ENCODE data around the gene ALPI. TPM values are rescaled to one million over a fixed set of nuclear protein-coding genes. Genes with fewer than 3 reads are reported as not detected.
"Not testable (repeated sequence)": the region's sequence is repeated elsewhere in the genome, so short reads cannot be mapped to it uniquely, and the experiment has no call there.

The ALPI gene
- total RNA-seq, 1 donor from 2014 or later: not detected

- ATAC-seq: not testable (repeated sequence)
Measured at GRCh38 chr2:232443047-232443446, 12.9 kb upstream of the ALPI start.

- ATAC-seq: not testable (repeated sequence)
Measured at GRCh38 chr2:232443669-232444408, 12.1 kb upstream of the ALPI start.

DNA sequence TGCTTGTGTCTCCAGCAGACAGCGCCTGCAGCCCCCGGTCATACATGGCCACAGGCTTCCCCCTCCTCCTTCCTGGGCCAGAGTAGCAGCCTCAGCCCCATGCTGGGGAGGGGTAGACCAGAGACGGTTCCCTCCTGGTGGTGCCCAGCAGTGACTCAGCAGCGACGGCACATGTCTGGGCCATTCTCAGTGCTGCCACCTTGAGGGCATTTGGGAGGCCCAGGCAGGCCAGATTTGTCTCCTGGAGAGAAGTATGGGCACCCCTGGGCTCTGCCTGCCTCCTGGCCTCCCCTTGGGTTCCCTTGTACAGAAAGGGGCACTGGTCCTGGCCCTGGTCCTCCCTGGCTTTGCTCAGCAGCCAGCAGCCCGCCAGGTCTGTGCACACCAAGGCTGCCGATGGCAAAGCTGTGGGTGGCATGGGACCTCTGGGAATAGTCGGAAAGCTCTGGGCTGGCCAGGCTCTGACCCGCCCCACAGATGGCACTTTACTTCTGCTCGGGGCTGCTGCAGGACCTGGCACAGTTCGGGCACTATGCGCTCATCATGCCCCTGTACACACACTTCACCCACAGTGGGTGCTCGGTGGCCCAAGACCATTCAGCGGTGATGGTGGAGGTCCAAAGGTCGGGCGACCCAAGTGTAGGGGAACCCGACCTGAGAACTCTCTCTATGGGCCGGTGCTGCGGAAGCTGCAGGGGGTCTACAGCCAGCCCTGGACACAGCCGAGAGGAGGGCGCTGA, 11.4 kb upstream of the ALPI start:
- peak; percentile 54 for ATAC-seq

DNA sequence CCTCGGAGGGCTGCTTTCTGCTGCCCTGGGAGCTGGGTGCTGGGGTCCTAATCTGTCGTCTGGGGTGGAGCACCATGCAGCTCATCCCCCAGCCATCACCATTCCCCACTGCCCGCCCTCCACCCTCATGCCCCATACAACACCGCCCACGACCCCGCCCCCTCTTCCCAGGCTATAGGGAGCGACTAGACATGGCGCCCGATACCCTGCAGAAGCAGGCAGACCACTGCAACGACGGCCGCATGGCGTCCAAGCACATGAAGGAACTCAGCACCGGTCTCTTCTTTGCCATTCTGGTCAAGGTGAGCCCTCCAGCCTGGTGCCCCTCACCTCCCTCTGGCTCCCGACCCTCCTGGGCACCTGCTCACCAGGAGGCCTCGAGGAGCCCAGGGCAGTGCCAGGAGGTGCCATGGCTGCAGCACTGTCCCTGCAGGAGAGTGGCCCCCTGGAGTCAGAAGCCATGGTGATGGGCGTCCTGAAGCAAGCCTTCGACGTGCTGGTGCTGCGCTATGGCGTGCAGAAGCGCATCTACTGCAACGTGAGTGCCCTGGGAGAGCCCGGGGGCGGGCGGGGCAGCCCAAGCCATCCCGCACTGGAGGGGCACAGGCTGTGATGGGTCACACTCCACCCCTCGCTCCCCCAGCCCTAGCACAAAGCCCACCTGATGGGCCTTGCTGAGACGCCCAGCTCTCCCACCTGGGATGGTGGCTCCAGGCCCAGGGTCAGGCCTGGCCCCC, 10.6 kb upstream of the ALPI start:
- not testable (repeated sequence) for ATAC-seq

DNA sequence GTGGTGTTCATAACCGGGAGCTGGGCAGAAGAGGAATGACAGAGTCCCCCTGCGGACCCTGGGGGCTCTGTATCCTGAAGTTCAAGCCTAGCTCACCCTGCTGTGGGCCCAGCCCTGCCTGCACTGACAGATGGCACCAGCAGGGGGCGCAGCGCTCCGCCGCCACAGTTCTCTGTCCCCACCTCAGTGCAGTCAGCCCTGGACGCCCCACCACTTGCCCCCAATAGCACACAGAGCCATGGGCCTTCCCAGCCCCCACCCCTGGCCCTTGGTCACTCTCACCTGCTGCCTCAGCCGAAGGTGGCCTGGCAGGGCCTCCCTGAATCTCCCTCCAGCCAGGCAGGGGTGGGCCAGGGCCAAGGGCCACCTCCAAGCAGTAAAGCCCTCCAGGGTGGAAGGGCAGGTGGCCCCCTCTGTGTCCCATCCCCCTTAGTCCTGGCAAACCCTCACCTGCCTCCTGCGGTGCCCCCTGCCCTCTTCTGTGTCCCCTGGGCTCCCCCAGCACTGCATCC, 9.6 kb upstream of the ALPI start:
- peak; percentile 28 for ATAC-seq

GRCh38 chr2:232447091-232447620, 8.8 kb upstream of the ALPI start:
- ATAC-seq: no peak

- no peak for ATAC-seq
Measured at GRCh38 chr2:232447638-232448303, 8.2 kb upstream of the ALPI start.

DNA sequence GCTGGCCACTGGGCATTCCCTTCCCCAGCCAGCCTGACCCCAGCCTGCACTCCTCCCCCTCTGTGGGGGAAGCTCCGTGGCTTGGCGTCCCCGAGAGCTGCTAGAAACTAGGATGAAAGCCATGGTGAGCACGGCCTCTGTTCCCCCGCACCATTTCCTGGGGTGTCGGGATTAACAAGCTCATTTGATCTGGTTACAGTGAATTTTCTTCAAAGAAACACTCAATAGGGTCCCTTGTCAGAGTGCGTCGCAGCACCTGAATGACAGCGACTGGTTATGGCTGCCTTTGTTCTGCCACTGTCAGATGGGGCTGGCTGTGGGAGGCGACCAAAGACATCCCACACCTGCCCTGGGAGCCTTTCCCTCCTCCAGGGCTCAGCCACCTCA, 7.7 kb upstream of the ALPI start:
- no peak for ATAC-seq

GRCh38 chr2:232449964-232450363, 6.0 kb upstream of the ALPI start:
- ATAC-seq: no peak

DNA sequence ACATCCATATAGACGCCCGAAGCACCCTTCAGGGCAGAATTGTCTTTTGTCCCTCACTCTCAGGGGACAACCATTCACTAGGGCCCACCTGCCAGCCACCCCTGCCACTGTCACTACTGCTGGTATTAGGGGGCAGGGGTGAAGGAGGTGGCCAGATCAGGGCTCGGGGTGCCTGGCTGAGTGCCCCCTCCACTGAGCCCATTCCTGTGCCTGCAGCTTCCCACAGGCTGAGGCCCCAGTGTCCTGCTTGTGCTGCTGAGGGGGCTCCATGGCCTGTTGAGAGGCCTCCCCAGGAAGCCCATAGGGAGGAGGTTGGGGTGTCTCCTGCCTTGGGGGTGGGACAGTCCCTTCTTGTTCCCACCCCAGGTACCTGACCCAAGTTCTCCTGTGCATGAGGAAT, 4.3 kb upstream of the ALPI start:
- not testable (repeated sequence) for ATAC-seq

DNA sequence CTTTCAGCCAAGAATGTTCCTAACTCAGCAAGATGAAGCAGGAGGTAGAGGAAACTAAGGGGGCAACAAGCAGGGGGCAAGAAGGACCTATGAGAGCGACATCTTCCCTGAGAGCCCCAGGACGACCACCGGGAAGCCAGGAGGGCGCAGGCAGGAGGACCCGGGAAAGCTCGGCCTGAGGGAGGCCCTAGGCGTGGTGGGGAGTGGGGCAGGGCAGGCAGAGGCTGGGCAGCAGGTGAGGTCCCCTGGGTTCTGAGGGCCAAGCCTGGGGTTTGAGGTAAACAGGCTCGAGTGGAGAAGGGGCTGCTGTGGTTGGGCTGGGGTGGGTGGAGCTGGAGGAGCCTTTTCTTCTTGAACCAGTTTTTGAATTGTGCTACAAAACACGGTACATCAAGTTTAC, 1.3 kb upstream of the ALPI start:
- no peak for ATAC-seq

DNA sequence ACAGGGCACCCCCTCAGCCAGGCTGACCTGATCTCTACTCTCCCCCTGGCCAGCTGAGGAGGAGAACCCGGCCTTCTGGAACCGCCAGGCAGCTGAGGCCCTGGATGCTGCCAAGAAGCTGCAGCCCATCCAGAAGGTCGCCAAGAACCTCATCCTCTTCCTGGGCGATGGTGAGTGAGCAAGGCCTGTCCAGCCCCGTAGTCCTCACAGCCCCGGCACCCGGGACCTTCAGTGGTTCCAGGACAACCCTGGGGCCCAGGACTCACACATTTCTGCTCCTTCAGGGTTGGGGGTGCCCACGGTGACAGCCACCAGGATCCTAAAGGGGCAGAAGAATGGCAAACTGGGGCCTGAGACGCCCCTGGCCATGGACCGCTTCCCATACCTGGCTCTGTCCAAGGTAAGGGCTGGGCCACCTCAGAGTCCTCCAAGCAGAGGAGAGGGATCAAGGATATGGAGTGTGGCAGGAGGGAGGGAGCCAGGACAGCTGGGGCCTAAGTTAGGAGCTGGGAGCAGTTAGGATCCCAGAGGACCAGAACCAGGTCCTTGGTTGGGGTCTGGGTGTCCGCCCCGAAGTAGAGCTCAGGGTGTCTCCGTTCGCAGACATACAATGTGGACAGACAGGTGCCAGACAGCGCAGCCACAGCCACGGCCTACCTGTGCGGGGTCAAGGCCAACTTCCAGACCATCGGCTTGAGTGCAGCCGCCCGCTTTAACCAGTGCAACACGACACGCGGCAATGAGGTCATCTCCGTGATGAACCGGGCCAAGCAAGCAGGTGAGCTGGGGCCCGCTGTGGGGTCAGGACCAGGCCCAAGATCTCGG, 555 bp downstream of the ALPI start:
- no peak for ATAC-seq

DNA sequence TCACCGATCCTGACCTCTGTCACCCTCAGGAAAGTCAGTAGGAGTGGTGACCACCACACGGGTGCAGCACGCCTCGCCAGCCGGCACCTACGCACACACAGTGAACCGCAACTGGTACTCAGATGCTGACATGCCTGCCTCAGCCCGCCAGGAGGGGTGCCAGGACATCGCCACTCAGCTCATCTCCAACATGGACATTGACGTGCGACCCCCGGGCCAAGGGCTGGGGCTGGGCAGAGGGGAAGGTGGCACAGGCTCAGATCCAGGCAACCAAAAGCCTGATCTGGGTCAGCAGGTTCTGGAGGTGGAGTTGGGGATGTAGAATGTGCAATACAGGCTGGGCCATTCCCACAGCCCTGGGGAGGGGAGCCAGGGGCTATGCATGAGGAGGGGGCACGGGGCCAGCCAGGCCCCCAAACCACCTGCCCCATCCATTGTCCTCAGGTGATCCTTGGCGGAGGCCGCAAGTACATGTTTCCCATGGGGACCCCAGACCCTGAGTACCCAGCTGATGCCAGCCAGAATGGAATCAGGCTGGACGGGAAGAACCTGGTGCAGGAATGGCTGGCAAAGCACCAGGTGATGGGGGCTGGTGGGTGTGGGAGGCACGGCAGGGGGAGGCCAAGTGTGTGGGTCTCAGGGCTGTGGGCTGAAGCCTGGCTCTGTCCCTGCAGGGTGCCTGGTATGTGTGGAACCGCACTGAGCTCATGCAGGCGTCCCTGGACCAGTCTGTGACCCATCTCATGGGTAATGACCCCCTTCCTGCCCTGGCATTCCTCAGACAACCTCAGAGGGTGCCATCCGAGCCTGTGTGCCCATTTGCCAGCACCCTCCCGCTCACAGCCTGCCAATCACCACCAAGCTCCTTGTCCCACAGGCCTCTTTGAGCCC, 1.4 kb downstream of the ALPI start:
- ATAC-seq: no peak

DNA sequence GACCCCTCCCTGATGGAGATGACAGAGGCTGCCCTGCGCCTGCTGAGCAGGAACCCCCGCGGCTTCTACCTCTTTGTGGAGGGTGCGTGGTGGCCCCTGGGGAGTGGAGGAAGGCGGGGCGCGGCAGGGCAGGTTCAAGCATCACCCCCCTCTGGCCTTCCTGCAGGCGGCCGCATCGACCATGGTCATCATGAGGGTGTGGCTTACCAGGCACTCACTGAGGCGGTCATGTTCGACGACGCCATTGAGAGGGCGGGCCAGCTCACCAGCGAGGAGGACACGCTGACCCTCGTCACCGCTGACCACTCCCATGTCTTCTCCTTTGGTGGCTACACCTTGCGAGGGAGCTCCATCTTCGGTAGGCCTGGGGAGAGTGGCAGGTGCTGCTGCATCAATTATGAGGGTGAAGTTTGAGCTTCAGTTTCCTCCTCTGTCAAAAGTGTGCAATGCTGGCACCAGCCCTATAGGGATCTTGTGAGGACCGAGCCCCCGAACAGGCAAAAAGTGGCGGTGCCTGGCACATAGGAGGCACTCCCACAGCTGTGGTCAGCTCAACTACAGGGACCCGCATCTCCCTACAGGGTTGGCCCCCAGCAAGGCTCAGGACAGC, 2.2 kb downstream of the ALPI start:
- no peak for ATAC-seq

DNA sequence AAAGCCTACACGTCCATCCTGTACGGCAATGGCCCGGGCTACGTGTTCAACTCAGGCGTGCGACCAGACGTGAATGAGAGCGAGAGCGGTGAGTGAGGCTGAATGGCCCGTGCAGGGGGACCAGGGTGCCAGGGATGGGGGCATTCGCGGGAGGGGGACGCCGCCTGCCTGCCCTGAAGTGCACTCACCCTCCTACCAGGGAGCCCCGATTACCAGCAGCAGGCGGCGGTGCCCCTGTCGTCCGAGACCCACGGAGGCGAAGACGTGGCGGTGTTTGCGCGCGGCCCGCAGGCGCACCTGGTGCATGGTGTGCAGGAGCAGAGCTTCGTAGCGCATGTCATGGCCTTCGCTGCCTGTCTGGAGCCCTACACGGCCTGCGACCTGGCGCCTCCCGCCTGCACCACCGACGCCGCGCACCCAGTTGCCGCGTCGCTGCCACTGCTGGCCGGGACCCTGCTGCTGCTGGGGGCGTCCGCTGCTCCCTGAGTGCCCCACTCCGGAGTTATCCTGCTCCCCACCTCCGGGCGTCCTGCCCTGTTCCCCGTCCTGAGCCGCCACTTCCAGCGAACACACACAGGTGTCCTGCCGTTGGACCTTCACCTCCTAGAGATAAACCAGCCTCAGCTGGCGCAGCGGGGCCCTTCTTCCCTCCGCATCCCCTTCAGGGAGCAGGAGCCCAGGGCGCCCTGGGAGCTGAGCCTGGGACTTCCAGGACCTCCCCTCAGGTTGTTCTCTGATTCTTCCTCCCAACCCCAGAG, 2.9 kb downstream of the ALPI start:
- ATAC-seq: no peak

- no peak for ATAC-seq
Measured at GRCh38 chr2:232459419-232460035, 3.6 kb downstream of the ALPI start.

- no peak for ATAC-seq
Measured at GRCh38 chr2:232460171-232460570, 4.2 kb downstream of the ALPI start.

DNA sequence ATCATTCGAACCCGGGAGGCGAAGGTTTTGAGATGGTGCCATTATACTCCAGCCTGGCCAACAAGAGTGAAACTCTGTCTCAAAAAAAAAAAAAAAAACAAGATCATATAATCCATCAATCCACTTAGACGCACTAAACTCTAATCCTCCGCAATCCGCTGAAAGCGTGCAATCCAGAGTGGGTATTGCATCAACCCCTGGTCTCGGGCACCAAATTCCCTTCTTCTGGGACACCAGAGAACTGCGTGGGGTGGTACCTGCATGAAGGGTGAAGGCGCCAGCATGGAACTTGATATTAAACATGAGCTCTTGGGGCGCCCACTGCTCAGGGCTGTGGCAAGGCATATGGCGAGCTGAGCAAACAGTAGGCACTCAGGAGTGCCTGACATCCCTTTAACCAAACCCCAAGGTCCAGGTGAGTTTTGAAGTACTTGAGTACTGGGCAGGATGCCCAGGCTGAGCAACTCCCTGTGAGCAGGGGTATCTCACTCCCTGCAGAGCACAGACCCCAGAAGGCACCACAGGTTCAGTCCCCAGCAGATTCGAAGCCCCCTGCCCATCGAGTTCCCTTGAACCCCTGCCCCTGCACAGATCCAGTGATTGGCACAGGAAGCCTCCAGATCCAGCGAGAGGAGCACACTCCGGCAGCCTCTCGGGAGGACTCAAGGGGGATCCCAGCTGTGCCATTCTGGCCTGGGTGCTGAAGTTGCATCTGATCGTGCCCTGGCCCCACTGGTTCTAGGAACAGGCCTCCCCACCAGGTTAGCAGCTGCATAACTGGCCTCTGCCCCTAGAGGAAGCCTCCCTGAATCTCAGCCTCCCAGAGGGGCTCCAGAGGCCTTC, 8.0 kb downstream of the ALPI start:
- ATAC-seq: no peak
